ENCODE data around the gene PKN2.

Gene PKN2

DNA sequence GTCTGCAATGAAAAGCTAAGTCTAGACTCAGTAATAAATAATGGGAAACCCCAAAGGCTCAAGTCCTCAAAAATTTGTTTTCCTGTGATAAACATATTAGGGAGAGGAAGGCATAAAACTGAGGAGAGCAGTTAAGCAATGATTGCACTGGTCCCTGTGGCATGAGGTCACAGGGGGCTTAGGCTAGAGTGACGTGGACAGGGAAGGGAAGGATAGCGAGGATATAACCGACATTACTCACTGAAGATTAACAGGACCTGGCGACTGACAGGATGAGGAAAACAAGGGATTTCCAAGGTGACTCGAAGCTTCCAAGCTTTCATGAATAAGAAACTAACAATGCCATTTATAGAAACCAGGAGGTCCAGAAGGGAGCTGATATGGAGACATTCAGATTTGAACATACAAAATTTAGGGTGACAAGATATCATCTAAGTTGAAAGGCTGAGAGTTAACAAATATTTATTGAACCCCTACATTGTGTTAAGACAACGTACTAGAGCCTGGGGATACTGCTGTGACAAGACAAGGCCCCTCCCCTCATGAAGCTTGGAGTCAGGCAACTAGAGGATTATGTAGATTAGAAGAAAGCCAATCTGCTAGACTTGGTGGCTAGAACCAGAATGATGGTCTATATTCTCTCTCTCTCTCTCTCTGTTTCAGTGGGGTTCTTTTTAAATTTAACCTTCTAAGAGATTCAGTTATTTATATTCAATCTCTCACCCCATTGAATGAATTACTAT lies 33.2 kb upstream of the PKN2 start:
- Histone ChIP-seq H3K4me1 (ENCODE audit: insufficient read depth, poor library complexity, severe bottlenecking) (peaks cover 6% of the 10 kb centered on the region), H3K4me3 (ENCODE audit: severe bottlenecking) (no peak overlapping the region), H3K27ac (ENCODE audit: poor library complexity, severe bottlenecking) (no peak overlapping the region), H3K36me3 (ENCODE audit: low read depth) (no peaks in the 10 kb centered on the region), H3K9me3 (ENCODE audit: severe bottlenecking) (no peaks in the 10 kb centered on the region), H3K27me3 (ENCODE audit: insufficient read depth, poor library complexity, severe bottlenecking) (no peaks in the 10 kb centered on the region)
- 0 out of 3 replicates have a peak, but pooled peaks have one; percentile 40 for ATAC-seq (ENCODE audit: low read depth)
- TF ChIP-seq CTCF (IDR thresholded peaks at IDR 0.05; ENCODE audit: poor library complexity, severe bottlenecking), result no peak
- DNase-seq (ENCODE audit: low spot score), result no peak

GRCh38 chr1:88655140-88655539 lies 28.9 kb upstream of the PKN2 start:
- no peak overlapping the region for H3K27ac ChIP-seq (ENCODE audit: poor library complexity, severe bottlenecking)
- no peak overlapping the region for H3K4me3 ChIP-seq (ENCODE audit: severe bottlenecking)
- no peak for DNase-seq (ENCODE audit: low spot score)
- H3K4me1 ChIP-seq (ENCODE audit: insufficient read depth, poor library complexity, severe bottlenecking), result no peaks in the 10 kb centered on the region
- no peak for TF ChIP-seq CTCF (IDR thresholded peaks at IDR 0.05; ENCODE audit: poor library complexity, severe bottlenecking)
- H3K36me3 ChIP-seq (ENCODE audit: low read depth), result no peaks in the 10 kb centered on the region
- ATAC-seq (ENCODE audit: low read depth), result no peak
- no peaks in the 10 kb centered on the region for H3K27me3 ChIP-seq (ENCODE audit: insufficient read depth, poor library complexity, severe bottlenecking)
- H3K9me3 ChIP-seq (ENCODE audit: severe bottlenecking), result no peaks in the 10 kb centered on the region

- peak; percentile 77 for TF ChIP-seq CTCF (IDR thresholded peaks at IDR 0.05; ENCODE audit: poor library complexity, severe bottlenecking)
- Histone ChIP-seq H3K27ac (ENCODE audit: poor library complexity, severe bottlenecking) (no peak overlapping the region), H3K27me3 (ENCODE audit: insufficient read depth, poor library complexity, severe bottlenecking) (no peaks in the 10 kb centered on the region), H3K4me3 (ENCODE audit: severe bottlenecking) (no peak overlapping the region), H3K4me1 (ENCODE audit: insufficient read depth, poor library complexity, severe bottlenecking) (no peaks in the 10 kb centered on the region), H3K36me3 (ENCODE audit: low read depth) (no peaks in the 10 kb centered on the region), H3K9me3 (ENCODE audit: severe bottlenecking) (no peaks in the 10 kb centered on the region)
- ATAC-seq (ENCODE audit: low read depth) (no peak), DNase-seq (ENCODE audit: low spot score) (no peak)
Observed at GRCh38 chr1:88655685-88656299, 28.3 kb upstream of the PKN2 start.

GRCh38 chr1:88658419-88658818 lies 25.7 kb upstream of the PKN2 start:
- Histone ChIP-seq H3K4me1 (ENCODE audit: insufficient read depth, poor library complexity, severe bottlenecking) (no peaks in the 10 kb centered on the region), H3K36me3 (ENCODE audit: low read depth) (no peaks in the 10 kb centered on the region), H3K27ac (ENCODE audit: poor library complexity, severe bottlenecking) (no peak overlapping the region), H3K4me3 (ENCODE audit: severe bottlenecking) (no peak overlapping the region), H3K9me3 (ENCODE audit: severe bottlenecking) (no peaks in the 10 kb centered on the region), H3K27me3 (ENCODE audit: insufficient read depth, poor library complexity, severe bottlenecking) (no peaks in the 10 kb centered on the region)
- TF ChIP-seq CTCF (IDR thresholded peaks at IDR 0.05; ENCODE audit: poor library complexity, severe bottlenecking), result no peak
- no peak for DNase-seq (ENCODE audit: low spot score)
- no peak for ATAC-seq (ENCODE audit: low read depth)

- Histone ChIP-seq H3K27ac (ENCODE audit: poor library complexity, severe bottlenecking) (no peak overlapping the region), H3K4me3 (ENCODE audit: severe bottlenecking) (no peak overlapping the region), H3K36me3 (ENCODE audit: low read depth) (no peaks in the 10 kb centered on the region), H3K9me3 (ENCODE audit: severe bottlenecking) (no peaks in the 10 kb centered on the region), H3K27me3 (ENCODE audit: insufficient read depth, poor library complexity, severe bottlenecking) (no peaks in the 10 kb centered on the region), H3K4me1 (ENCODE audit: insufficient read depth, poor library complexity, severe bottlenecking) (no peaks in the 10 kb centered on the region)
- DNase-seq (ENCODE audit: low spot score) (no peak), ATAC-seq (ENCODE audit: low read depth) (no peak)
- no peak for TF ChIP-seq CTCF (IDR thresholded peaks at IDR 0.05; ENCODE audit: poor library complexity, severe bottlenecking)
Observed at GRCh38 chr1:88659552-88659951, 24.5 kb upstream of the PKN2 start.
